SK-N-SH (cell line): ENCODE results near the gene CYLD. TPM values are rescaled to one million over a fixed set of nuclear protein-coding genes. Genes with fewer than 3 reads are reported as not detected.

Experiments used
- CTCF ChIA-PET: fragments of 300-600, 350-600 bp; formaldehyde crosslinking; extraction: SDS; loops from one replicate; lab custom pipeline; 2021; lab: Yijun Ruan, JAX
- POLR2A ChIA-PET: fragments of 350-600 bp; sonication (Branson Sonifier 250); formaldehyde crosslinking; extraction: SDS; loops from one replicate; lab custom pipeline; 2020; ENCODE audit warnings: antibody characterized with exemption, inconsistent platforms; lab: Yijun Ruan, JAX
- DNase-seq: peaks from one replicate; pipeline ENCODE4 v3.0.0; 2012
- H2AFZ ChIP-seq: fragments of 200-600 bp; sonication (generic); 2 replicates; pipeline ENCODE4 v1.8.1; 2016; ENCODE audit warnings: antibody characterized with exemption, mild to moderate bottlenecking, low read depth
- H3F3A ChIP-seq: fragments of 200-600 bp; sonication (generic); replicated peaks from 2 replicates; pipeline ENCODE3; 2016; ENCODE audit warnings: antibody characterized with exemption, mild to moderate bottlenecking; ENCODE audit not compliant: insufficient read depth
- H3K27ac ChIP-seq, 2 experiments: fragments of 200-500 bp in 1 of 2; fragments of 200-600 bp in 1 of 2; sonication (Bioruptor generic) in 1 of 2; sonication (generic), shearing (Covaris generic) in 1 of 2; 2 replicates each; pipeline versions ENCODE4 v1.5.1 to v1.6.1; 2014 to 2016; ENCODE audit warnings: low read depth in 2 of 2, inconsistent platforms in 1 of 2, low read length in 1 of 2, mild to moderate bottlenecking in 1 of 2, mixed read lengths in 1 of 2
- H3K27me3 ChIP-seq: fragments of 200-600 bp; sonication (generic), shearing (Covaris generic); 2 replicates; pipeline ENCODE4 v1.6.1; 2016; ENCODE audit warnings: mixed run types; ENCODE audit not compliant: insufficient read depth
- H3K36me3 ChIP-seq, 2 experiments: fragments of 200-500 bp in 1 of 2; fragments of 200-600 bp in 1 of 2; sonication (Bioruptor generic) in 1 of 2; sonication (generic) in 1 of 2; replicated peaks in 1 of 2; 2 replicates each; pipeline versions ENCODE3 to v1.5.1; 2014 to 2016; ENCODE audit warnings: low read length in 1 of 2, mild to moderate bottlenecking in 1 of 2; ENCODE audit not compliant: insufficient read depth in 2 of 2, control insufficient read depth in 1 of 2
- H3K4me1 ChIP-seq, 2 experiments: fragments of 200-500 bp in 1 of 2; fragments of 200-600 bp in 1 of 2; sonication (Bioruptor generic) in 1 of 2; sonication (generic), shearing (Covaris generic) in 1 of 2; 2 replicates each; pipeline versions ENCODE4 v1.5.1 to v1.6.1; 2014 to 2016; ENCODE audit warnings: low read depth in 1 of 2, low read length in 1 of 2, mixed run types in 1 of 2; ENCODE audit not compliant: insufficient read depth in 2 of 2, control insufficient read depth in 1 of 2
- H3K4me2 ChIP-seq: fragments of 200-600 bp; sonication (generic), shearing (Covaris generic); 2 replicates; pipeline ENCODE4 v1.6.1; 2017; ENCODE audit warnings: mixed run types
- H3K4me3 ChIP-seq, 2 experiments: fragments of 200-500 bp in 1 of 2; fragments of 200-600 bp in 1 of 2; sonication (Bioruptor generic) in 1 of 2; sonication (generic), shearing (Covaris generic) in 1 of 2; 2 replicates each; pipeline versions ENCODE4 v1.5.1 to v1.8.1; 2014 to 2016; ENCODE audit warnings: low read depth in 2 of 2, inconsistent platforms in 1 of 2, low read length in 1 of 2, mild to moderate bottlenecking in 1 of 2, mixed read lengths in 1 of 2, moderate library complexity in 1 of 2
- H3K79me2 ChIP-seq: fragments of 200-600 bp; sonication (generic); 2 replicates; pipeline ENCODE4 v1.8.1; 2017; ENCODE audit warnings: mild to moderate bottlenecking; ENCODE audit not compliant: insufficient read depth
- H3K9ac ChIP-seq: fragments of 200-600 bp; sonication (generic); 2 replicates; pipeline ENCODE4 v1.6.1; 2017; ENCODE audit warnings: mixed run types
- H3K9me2 ChIP-seq: fragments of 200-600 bp; sonication (generic); 2 replicates; pipeline ENCODE4 v1.6.1; 2017; ENCODE audit warnings: mixed run types
- H3K9me3 ChIP-seq: fragments of 200-600 bp; sonication (generic); 2 replicates; pipeline ENCODE4 v1.6.1; 2017; ENCODE audit warnings: mixed run types, mild to moderate bottlenecking, moderate library complexity
- H4K20me1 ChIP-seq: fragments of 200-600 bp; sonication (generic); 2 replicates; pipeline ENCODE4 v1.6.1; 2017; ENCODE audit warnings: mild to moderate bottlenecking, mixed run types; ENCODE audit not compliant: insufficient read depth
- EP300 ChIP-seq, 2 experiments: IDR thresholded peaks; 2 replicates each; pipeline versions ENCODE4 v1.4.0 to v1.6.1; 2012; ENCODE audit warnings: borderline replicate concordance in 1 of 2, low read depth in 1 of 2, low read length in 1 of 2
- EZH2phosphoT487 ChIP-seq: fragments of 200-600 bp; sonication (generic); IDR thresholded peaks from 2 replicates; pipeline ENCODE4 v1.6.1; 2017; ENCODE audit warnings: low read depth, mixed run types, mild to moderate bottlenecking, antibody characterized with exemption, moderate library complexity, borderline replicate concordance
- FOSL2 ChIP-seq: IDR thresholded peaks from 2 replicates; pipeline ENCODE4 v1.4.0; 2012; ENCODE audit warnings: low read depth, mild to moderate bottlenecking, moderate library complexity, borderline replicate concordance
- FOXM1 ChIP-seq: IDR thresholded peaks from 2 replicates; pipeline ENCODE4 v1.4.0; 2012; ENCODE audit warnings: low read depth, mild to moderate bottlenecking
- GABPA ChIP-seq: IDR thresholded peaks from 2 replicates; pipeline ENCODE4 v1.4.0; 2012; ENCODE audit warnings: low read depth, mild to moderate bottlenecking
- MEF2A ChIP-seq: IDR thresholded peaks from 2 replicates; pipeline ENCODE4 v1.4.0; 2012; ENCODE audit warnings: low read depth, borderline replicate concordance
- NRF1 ChIP-seq: IDR thresholded peaks from 2 replicates; pipeline ENCODE4 v1.6.1; 2012; ENCODE audit warnings: low read depth, mild to moderate bottlenecking, low read length
- RAD21 ChIP-seq: IDR thresholded peaks from 2 replicates; pipeline ENCODE4 v1.6.1; 2012; ENCODE audit warnings: mild to moderate bottlenecking, low read length
- RCOR1 ChIP-seq: fragments of 150-350 bp; IDR thresholded peaks from 2 replicates; pipeline ENCODE4 v1.6.1; 2017; ENCODE audit warnings: antibody characterized with exemption, low read length
- RXRA ChIP-seq: IDR thresholded peaks from 2 replicates; pipeline ENCODE4 v1.4.0; 2012; ENCODE audit warnings: low read depth, mild to moderate bottlenecking, borderline replicate concordance
- SIN3A ChIP-seq: IDR thresholded peaks from 2 replicates; pipeline ENCODE4 v1.6.1; 2012; ENCODE audit warnings: low read depth, mild to moderate bottlenecking, low read length, moderate library complexity, borderline replicate concordance
- TCF12 ChIP-seq: IDR thresholded peaks from 2 replicates; pipeline ENCODE4 v1.4.0; 2012
- WGBS: methylation state at CpG from one replicate; pipeline ENCODE4 v1.1.6; 2017; ENCODE audit warnings: low lambda C conversion rate; 5-methylcytosine and 5-hydroxymethylcytosine counted together
- polyA plus RNA-seq, 3 experiments: library from polyadenylated mRNA; depleted of rRNA; stranded (reverse); fragments of >200 nt; gene quantifications; 2 replicates each; pipeline ENCODE4 v1.2.3, GENCODE V29; 2012
- TF ChIP-seq, protein P1 (sequence below): fragments of 200-600 bp; sonication (generic); IDR thresholded peaks from 2 replicates; pipeline ENCODE4 v1.6.1; 2017; ENCODE audit warnings: antibody characterized with exemption, mild to moderate bottlenecking, moderate library complexity
- TF ChIP-seq, protein P2 (sequence below): IDR thresholded peaks from 2 replicates; pipeline ENCODE4 v1.4.0; 2012; ENCODE audit warnings: low read depth, borderline replicate concordance
- TF ChIP-seq, protein P3 (sequence below): IDR thresholded peaks from 2 replicates; pipeline ENCODE4 v1.6.1; 2012; ENCODE audit warnings: mild to moderate bottlenecking, low read depth, low read length, moderate library complexity

Gene CYLD
- polyA plus RNA-seq, 1 of the 3 experiments (the other 2 are of a cell fraction) = 6.5 TPM

DNA sequence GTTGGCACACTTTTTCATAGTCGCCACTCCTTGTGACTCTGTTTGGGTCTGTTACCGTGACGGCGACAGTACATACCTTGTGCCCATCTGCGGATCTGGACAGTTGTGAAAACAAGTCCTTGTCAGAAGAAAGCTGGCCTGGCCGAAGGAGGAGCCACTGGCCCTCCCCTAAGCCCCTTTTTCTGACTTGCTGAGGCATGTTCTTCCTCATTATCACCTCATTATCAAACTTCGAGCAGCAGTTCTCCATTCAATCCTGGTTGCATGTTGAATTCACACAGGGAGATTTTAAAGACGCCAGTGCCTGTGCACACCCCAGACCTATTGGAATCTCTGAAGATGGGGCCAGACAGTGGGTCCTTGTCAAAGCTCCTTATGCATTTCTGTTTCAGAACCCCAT lies 61.1 kb downstream of the CYLD start:
- H3K27ac ChIP-seq = no peak overlapping the region
- CTCF ChIA-PET = interaction anchor here (7.6 kb wide), 1 partner anchor 132 kb away, joined by 168 read pairs; no protein-coding TSS in a partner anchor
- no peaks in the 10 kb centered on the region for H3F3A ChIP-seq
- WGBS = 79% methylated on average over 8 of the region's 8 CpGs
- no peaks in the 10 kb centered on the region for H3K9me3 ChIP-seq
- peaks cover 0 to 6% of the 10 kb centered on the region in 2 experiments for H3K36me3 ChIP-seq
- H3K4me1 ChIP-seq = peaks cover 0 to 5% of the 10 kb centered on the region in 2 experiments; a peak in 1 of 4 replicates
- POLR2A ChIA-PET = no interaction called here
- TF ChIP-seq TCF12 (no peak), RAD21 (no peak), NRF1 (no peak), EP300 (IDR thresholded peaks at IDR 0.05; ENCODE audit: borderline replicate concordance in 1 of 2, low read depth in 1 of 2, low read length in 1 of 2) (no peak), EZH2phosphoT487 (no peak), GABPA (no peak), RCOR1 (no peak), MEF2A (no peak), FOXM1 (no peak), FOSL2 (no peak)
- TF ChIP-seq, protein P1, sequence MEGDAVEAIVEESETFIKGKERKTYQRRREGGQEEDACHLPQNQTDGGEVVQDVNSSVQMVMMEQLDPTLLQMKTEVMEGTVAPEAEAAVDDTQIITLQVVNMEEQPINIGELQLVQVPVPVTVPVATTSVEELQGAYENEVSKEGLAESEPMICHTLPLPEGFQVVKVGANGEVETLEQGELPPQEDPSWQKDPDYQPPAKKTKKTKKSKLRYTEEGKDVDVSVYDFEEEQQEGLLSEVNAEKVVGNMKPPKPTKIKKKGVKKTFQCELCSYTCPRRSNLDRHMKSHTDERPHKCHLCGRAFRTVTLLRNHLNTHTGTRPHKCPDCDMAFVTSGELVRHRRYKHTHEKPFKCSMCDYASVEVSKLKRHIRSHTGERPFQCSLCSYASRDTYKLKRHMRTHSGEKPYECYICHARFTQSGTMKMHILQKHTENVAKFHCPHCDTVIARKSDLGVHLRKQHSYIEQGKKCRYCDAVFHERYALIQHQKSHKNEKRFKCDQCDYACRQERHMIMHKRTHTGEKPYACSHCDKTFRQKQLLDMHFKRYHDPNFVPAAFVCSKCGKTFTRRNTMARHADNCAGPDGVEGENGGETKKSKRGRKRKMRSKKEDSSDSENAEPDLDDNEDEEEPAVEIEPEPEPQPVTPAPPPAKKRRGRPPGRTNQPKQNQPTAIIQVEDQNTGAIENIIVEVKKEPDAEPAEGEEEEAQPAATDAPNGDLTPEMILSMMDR = no peak
- no peak overlapping the region for H2AFZ ChIP-seq
- no peaks in the 10 kb centered on the region for H3K79me2 ChIP-seq
- no peak for DNase-seq
- H3K4me3 ChIP-seq = no peak overlapping the region
- no peak overlapping the region for H3K9ac ChIP-seq
- no peaks in the 10 kb centered on the region for H3K27me3 ChIP-seq
- no peaks in the 10 kb centered on the region for H3K9me2 ChIP-seq
- H3K4me2 ChIP-seq = no peak overlapping the region
- no peaks in the 10 kb centered on the region for H4K20me1 ChIP-seq

DNA sequence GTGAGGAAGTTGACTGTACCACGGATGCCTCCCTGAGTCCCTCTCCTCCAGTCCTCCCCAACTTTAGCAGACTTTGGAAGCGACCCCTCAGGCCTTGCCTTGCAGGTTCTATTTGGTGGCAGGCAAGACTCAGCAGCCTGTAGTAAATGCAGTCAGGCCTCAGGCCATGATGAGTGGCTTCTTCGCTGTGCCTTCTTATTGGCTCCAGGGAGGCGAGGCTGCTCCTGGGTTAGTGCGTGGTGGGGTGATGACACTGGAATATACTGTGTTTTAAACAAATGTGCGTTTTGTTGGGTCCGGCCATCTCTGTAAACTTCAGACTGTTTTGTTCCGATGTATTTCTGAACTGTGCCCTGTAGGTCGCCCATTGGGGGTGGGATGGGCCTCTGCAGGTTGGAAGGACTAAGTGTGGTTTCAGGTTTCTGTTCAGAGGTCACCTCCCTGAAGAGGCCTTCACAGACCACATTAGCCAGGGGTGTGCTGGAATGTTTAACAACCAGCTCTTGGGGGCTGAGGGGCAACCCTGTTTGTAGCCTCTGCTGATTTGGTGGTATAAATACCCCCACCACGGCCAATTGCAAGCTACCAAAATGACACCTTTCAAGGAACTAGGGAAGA lies 62.5 kb downstream of the CYLD start:
- H3K9ac ChIP-seq = no peak overlapping the region
- ChIA-PET CTCF (interaction anchor here (0.6 to 7.6 kb wide), 9 partner anchors 9 to 223 kb away, joined by 3 to 168 read pairs (median 27); no protein-coding TSS in a partner anchor), POLR2A (no interaction called here)
- no peaks in the 10 kb centered on the region for H3K9me3 ChIP-seq
- no peak overlapping the region for H2AFZ ChIP-seq
- no peak overlapping the region for H3K27ac ChIP-seq
- no peaks in the 10 kb centered on the region for H3K27me3 ChIP-seq
- H4K20me1 ChIP-seq = no peaks in the 10 kb centered on the region
- no peaks in the 10 kb centered on the region for H3K79me2 ChIP-seq
- TF ChIP-seq GABPA (no peak), SIN3A (no peak), RXRA (no peak)
- TF ChIP-seq, protein P2, sequence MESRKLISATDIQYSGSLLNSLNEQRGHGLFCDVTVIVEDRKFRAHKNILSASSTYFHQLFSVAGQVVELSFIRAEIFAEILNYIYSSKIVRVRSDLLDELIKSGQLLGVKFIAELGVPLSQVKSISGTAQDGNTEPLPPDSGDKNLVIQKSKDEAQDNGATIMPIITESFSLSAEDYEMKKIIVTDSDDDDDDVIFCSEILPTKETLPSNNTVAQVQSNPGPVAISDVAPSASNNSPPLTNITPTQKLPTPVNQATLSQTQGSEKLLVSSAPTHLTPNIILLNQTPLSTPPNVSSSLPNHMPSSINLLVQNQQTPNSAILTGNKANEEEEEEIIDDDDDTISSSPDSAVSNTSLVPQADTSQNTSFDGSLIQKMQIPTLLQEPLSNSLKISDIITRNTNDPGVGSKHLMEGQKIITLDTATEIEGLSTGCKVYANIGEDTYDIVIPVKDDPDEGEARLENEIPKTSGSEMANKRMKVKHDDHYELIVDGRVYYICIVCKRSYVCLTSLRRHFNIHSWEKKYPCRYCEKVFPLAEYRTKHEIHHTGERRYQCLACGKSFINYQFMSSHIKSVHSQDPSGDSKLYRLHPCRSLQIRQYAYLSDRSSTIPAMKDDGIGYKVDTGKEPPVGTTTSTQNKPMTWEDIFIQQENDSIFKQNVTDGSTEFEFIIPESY = no peak
- TF ChIP-seq, protein P3, sequence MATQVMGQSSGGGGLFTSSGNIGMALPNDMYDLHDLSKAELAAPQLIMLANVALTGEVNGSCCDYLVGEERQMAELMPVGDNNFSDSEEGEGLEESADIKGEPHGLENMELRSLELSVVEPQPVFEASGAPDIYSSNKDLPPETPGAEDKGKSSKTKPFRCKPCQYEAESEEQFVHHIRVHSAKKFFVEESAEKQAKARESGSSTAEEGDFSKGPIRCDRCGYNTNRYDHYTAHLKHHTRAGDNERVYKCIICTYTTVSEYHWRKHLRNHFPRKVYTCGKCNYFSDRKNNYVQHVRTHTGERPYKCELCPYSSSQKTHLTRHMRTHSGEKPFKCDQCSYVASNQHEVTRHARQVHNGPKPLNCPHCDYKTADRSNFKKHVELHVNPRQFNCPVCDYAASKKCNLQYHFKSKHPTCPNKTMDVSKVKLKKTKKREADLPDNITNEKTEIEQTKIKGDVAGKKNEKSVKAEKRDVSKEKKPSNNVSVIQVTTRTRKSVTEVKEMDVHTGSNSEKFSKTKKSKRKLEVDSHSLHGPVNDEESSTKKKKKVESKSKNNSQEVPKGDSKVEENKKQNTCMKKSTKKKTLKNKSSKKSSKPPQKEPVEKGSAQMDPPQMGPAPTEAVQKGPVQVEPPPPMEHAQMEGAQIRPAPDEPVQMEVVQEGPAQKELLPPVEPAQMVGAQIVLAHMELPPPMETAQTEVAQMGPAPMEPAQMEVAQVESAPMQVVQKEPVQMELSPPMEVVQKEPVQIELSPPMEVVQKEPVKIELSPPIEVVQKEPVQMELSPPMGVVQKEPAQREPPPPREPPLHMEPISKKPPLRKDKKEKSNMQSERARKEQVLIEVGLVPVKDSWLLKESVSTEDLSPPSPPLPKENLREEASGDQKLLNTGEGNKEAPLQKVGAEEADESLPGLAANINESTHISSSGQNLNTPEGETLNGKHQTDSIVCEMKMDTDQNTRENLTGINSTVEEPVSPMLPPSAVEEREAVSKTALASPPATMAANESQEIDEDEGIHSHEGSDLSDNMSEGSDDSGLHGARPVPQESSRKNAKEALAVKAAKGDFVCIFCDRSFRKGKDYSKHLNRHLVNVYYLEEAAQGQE = no peak
- TF ChIP-seq, all 33 proteins: peak for 0
- H3K9me2 ChIP-seq = no peaks in the 10 kb centered on the region
- WGBS = 83% methylated on average over 10 of the region's 10 CpGs
- no peaks in the 10 kb centered on the region for H3K36me3 ChIP-seq
- H3K4me2 ChIP-seq = no peak overlapping the region
- DNase-seq = no peak
- peaks cover 0 to 3% of the 10 kb centered on the region in 2 experiments; a peak in 1 of 4 replicates for H3K4me1 ChIP-seq
- no peak overlapping the region for H3K4me3 ChIP-seq
- H3F3A ChIP-seq = no peaks in the 10 kb centered on the region
